Cardiac fibroblast (primary cell): ENCODE results near the gene TNNC2.

Experiments used
- DNase-seq, 2 donors: peaks; one replicate each; pipeline versions ENCODE4 v3.0.0 to v3.0.0-alpha.2; 2010; ENCODE audit warnings: low read depth in 2 of 2
- H3K4me3 ChIP-seq, 2 donors: replicated peaks in 1 of 2; 1 replicate in 1 of 2; 2 replicates in 1 of 2; pipeline ENCODE4 v1.5.1; 2011; ENCODE audit warnings: low read depth in 2 of 2, low read length in 2 of 2, mild to moderate bottlenecking in 2 of 2, moderate library complexity in 1 of 2
- CTCF ChIP-seq: IDR thresholded peaks from one replicate; pipeline ENCODE4 v1.5.1; 2011; ENCODE audit warnings: low read depth, mild to moderate bottlenecking, low read length, inconsistent platforms

The TNNC2 gene

GRCh38 chr20:45823949-45824835 lies 2.9 kb downstream of the TNNC2 start:
- DNase-seq = peak; percentile 50 to 66
- peak; percentile 63 for TF ChIP-seq CTCF
- H3K4me3 ChIP-seq = no peak overlapping the region

GRCh38 chr20:45822857-45823256 lies 4.3 kb downstream of the TNNC2 start:
- no peak for TF ChIP-seq CTCF
- DNase-seq = peak in 1 of 2 donors; percentile 29
- no peak overlapping the region for H3K4me3 ChIP-seq

DNA sequence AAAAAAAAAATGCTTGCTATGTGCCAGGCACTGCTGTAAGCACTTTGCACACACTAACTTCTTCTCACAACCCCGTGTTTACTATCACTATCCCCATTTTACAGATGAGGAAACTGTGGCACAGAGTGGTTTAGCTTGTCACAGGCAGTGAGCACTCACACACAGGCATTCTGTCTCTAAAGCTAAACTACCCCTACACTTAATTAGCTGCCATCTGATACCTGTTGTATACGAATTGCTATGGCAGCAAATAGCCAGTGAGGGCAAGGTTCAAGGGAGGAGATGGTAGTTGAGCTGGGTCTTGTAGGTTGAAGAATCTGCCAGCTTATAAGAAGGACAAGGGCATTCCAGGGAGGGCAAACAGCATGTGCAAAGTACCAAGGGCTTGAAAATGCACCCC lies 5.2 kb downstream of the TNNC2 start:
- TF ChIP-seq CTCF = no peak
- DNase-seq = no peak
- no peak overlapping the region for H3K4me3 ChIP-seq

DNA sequence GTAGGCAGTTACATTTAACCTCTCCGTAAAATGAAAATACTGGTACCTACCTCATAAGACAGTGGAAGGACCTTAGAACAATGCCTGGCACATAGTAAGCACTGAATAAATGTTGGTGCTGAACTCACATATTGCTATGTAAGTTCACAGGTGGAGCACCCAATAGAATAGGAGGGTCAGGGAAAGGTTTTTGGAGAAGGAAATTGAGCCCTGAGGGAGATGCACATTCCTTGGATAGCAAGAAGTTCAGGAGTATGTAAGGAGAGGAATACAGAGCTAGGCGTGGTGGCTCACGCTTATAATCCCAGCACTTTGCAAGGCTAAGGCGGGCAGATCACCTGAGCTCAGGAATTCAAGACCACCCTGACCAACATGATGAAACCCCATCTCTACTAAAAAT lies 7.6 kb downstream of the TNNC2 start:
- H3K4me3 ChIP-seq = no peak overlapping the region
- no peak for TF ChIP-seq CTCF
- no peak for DNase-seq

- TF ChIP-seq CTCF = no peak
- no peak overlapping the region for H3K4me3 ChIP-seq
- DNase-seq = no peak
These were observed 8.9 kb downstream of the TNNC2 start for GRCh38 chr20:45818239-45818638.

DNA sequence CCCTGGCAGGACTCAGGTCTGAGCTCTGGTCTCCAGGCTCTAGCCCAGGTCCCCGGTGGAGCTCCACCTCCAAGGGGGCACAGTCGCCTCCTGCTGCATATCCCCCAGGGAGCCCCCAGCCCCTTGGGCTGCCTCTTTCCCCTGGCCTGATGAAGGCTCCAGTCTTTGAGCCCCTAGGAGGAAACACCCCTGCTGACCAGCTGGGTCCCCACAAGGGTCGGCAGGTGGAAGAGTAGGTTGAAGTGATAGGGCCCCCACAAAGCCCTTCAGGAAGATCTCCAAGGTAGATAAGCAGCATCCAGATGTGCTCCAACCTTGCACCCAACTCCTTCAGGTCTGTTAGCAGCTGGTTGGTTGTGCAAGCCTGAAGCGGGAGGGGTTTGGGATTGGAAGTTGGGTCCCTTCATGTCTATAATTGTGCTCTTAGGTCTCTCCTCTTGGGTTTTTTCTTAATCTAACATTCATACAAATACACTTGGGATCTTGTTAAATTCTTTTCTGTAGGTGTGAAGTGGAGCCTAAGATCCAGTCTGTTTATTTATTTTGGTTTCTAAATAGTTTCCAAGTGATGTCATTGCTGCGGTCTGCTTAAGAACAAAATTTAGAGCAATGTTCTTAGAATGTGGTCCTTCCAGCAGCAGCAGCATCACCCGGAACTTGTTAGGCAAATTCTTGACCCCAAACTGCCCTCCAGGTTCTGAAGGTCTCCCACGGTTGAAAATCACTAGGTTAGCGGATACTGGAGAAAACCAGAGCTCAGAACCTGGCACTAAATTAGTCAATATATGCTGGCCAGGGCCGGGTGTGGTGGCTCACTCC lies 9.5 kb downstream of the TNNC2 start:
- no peak overlapping the region for H3K4me3 ChIP-seq
- DNase-seq = peak; percentile 75 to 89
- no peak for TF ChIP-seq CTCF
